Left lobe of liver (tissue), 2 donors: ENCODE results near the gene ADCY9. TPM values are rescaled to one million over a fixed set of nuclear protein-coding genes. Genes with fewer than 3 reads are reported as not detected.
"Not testable (repeated sequence)": the region's sequence is repeated elsewhere in the genome, so short reads cannot be mapped to it uniquely, and the experiment has no call there.

ENCODE experiments used
- ATAC-seq: fragments of 200-7000 bp; cut with Tn5 transposase; one replicate; pipeline ENCODE4 v1.9.1; 2020; ENCODE audit warnings: mild to moderate bottlenecking, moderate library complexity
- DNase-seq: peaks from one replicate; pipeline ENCODE4 v3.0.0-alpha.2; 2020; ENCODE audit warnings: low spot score
- total RNA-seq: library from RNA; stranded (reverse); gene quantifications from one replicate; pipeline ENCODE4 v1.2.1, GENCODE V29; 2021
- donor health status: DM: no; HTN: no; CAD: no; lungs with moderate emphysema.
- donor health status: DM: no; HTN: yes; CAD: no.

Gene ADCY9
- total RNA-seq, 1 donor from 2014 or later = 25.4 TPM

DNA sequence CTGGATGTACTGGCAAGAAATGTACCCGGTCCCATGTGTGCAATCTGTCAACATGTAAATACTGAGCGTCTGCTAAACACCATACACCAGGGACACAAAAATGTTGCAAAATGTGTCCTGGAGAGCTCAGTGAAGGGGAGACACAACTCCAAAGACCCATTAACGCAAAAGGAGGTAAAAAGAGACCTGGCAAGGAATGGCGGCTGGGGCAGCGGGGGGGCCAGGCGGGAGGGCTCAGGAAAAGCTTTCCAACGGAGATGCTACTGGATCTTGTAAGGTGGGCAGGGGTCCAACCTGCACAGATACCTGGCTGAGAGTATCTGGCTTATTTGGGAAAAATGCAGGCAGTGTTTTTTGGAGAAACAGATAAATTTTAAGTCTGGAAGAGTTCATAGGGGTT, 40.7 kb downstream of the ADCY9 start:
- DNase-seq = no peak
- no peak for ATAC-seq

- ATAC-seq, DNase-seq: not testable (repeated sequence)
Observed at GRCh38 chr16:4073150-4073549, 43.1 kb downstream of the ADCY9 start.

GRCh38 chr16:4071686-4072561, 44.3 kb downstream of the ADCY9 start:
- ATAC-seq (no peak), DNase-seq (no peak)

DNA sequence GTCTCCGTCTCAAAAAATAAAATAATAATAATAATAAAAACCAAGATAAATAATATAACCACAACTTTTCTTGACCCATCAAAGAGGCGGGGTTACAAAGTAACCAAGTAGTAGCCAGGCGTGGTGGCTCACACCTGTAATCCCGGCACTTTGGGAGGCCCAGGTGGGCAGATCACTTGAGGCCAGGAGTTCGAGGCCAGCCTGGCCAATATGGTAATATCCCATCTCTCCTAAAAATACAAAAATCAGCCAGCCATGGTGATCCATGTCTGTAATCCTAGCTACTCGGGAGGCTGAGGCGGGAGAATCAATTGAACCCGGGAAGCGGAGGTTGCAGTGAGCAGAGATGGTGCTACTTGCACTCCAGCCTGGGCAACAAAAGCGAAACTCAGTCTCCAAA, 45.3 kb downstream of the ADCY9 start:
- DNase-seq (no peak), ATAC-seq (no peak)

- DNase-seq = no peak
- ATAC-seq = peak; percentile 85
Observed at GRCh38 chr16:4067262-4068001, 48.8 kb downstream of the ADCY9 start.

DNA sequence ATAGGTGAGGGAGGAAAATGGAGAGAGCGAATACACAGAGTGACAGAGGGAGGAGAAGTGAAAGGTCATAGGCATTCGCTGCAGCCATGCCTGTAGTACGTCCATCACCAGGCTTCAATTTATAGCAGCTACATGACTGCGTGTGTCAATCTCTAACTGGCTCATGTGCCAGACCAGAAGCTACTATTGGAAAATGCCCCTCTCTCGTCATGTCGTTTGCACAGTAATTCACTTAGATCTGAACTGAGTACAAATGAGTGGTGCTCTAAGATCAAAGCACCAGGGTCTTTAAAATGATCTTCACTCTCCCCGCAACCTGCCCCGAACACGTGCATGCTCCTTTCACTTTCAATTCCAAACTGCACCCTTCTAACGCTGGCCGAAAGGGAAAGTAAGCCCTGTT, 51.3 kb downstream of the ADCY9 start:
- ATAC-seq (peak; percentile 80), DNase-seq (no peak)

- no peak for ATAC-seq
- DNase-seq = no peak
Observed at GRCh38 chr16:4062212-4062802, 53.9 kb downstream of the ADCY9 start.

GRCh38 chr16:4060823-4061222, 55.4 kb downstream of the ADCY9 start:
- no peak for ATAC-seq
- no peak for DNase-seq

DNA sequence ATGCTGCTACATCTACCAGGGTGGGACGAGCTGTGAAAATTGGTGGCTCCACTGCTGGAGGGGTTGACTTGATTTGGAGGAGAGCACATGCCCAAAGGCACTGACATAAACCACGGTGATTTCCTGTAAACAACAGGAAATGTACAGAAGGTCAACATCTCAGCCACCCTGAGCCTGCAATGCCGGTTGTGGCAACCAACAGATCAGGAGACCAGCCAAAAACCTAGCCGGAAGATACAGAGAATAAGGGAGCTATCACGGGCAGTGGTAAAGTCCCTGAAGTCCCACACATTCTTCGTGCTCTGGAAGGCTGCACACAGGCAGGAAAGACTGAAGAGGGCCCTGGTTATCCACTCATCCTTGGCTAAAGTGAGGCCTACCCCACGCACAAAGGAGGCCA, 56.2 kb downstream of the ADCY9 start:
- ATAC-seq (peak; percentile 81), DNase-seq (no peak)

- no peak for DNase-seq
- ATAC-seq = no peak
Observed at GRCh38 chr16:4058386-4058785, 57.9 kb downstream of the ADCY9 start.

GRCh38 chr16:4057439-4057877, 58.8 kb downstream of the ADCY9 start:
- DNase-seq (no peak), ATAC-seq (no peak)

- ATAC-seq = no peak
- DNase-seq = no peak
Observed at GRCh38 chr16:4056161-4057105, 59.8 kb downstream of the ADCY9 start.

DNA sequence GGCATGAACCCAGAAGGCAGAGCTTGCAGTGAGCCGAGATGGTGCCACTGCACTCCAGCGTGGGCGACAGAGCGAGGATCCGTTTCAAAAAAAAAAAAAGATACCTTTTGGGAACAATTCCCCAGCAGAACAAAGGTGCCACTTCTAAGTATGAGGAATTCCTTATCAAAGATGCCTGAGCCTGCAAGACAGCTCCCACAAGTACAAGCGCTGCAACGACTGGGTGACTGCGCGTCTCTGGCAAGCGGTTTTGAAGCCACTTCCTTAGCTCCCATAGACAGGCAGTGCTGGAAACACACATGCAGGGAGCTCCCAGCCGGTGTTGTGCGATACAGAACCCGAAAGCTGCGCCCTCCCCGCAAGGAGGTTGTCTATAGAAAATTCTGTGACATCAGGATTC, 60.5 kb downstream of the ADCY9 start:
- DNase-seq (no peak), ATAC-seq (no peak)

DNA sequence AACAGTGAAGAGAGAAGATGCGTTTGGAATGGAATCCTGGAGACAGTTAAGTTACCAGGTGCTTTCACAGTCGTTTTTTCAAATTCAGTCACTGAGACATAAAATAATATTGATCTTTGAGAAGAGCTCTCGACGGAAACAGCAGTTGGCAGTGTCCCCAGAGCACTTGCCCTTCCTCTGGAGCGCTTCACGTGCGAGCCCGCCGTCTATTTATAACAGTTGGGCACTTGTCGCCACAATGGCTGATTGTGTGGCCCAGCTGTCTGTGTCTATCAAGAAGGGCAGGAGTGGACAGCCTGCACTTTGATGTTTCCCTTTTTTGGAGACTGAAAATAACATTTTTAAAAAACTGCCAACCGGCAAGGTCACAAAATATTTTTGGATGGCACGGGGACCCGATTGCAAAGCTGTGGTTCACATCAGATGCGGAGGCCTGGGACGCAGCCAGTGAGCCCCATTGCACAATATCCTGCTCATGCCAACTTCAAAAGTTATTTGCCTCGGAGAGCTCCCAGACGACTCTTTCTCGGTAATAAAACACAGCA, 62.9 kb downstream of the ADCY9 start:
- peak; percentile 86 for ATAC-seq
- peak; percentile 91 for DNase-seq

- ATAC-seq = no peak
- DNase-seq = no peak
Observed at GRCh38 chr16:4052801-4053293, 63.4 kb downstream of the ADCY9 start.

GRCh38 chr16:4052096-4052495, 64.1 kb downstream of the ADCY9 start:
- ATAC-seq = no peak

GRCh38 chr16:4051591-4051990, 64.7 kb downstream of the ADCY9 start:
- ATAC-seq = no peak
- no peak for DNase-seq

More at GRCh38 chr16:4052096-4052495, 64.1 kb downstream of the ADCY9 start:
- DNase-seq = no peak

- DNase-seq (peak; percentile 22), ATAC-seq (no peak)
Observed at GRCh38 chr16:4049031-4049430, 67.2 kb downstream of the ADCY9 start.

- DNase-seq = peak; percentile 28
- no peak for ATAC-seq
Observed at GRCh38 chr16:4048481-4048880, 67.8 kb downstream of the ADCY9 start.

DNA sequence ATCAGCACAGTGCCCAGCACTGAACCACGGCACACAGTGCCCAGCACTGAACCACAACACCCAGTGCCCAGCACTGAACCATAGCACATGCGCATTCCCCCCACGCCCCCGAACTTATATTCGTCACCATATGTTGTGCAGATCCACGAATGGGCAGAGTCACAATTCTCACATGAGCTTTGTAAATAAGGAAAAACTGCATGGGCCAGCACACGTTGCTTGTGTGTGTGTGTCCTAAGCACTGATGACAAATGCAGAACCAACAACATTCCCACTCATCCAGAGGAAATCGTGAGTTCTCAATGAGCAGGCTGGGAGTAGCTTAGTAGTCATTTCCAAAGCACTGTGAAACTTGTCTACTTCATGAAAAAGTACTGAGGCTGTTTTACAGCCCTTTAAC, 70.0 kb downstream of the ADCY9 start:
- DNase-seq (peak; percentile 23), ATAC-seq (no peak)
